H9 (cell line): ENCODE measurements around the gene LGALS8. TPM values are rescaled to one million over a fixed set of nuclear protein-coding genes. Genes with fewer than 3 reads are reported as not detected.

Experiments
- DNase-seq: peaks from one replicate; pipeline ENCODE4 v3.0.0-alpha.2; 2017
- H2AFZ ChIP-seq: one replicate; pipeline ENCODE4 v1.6.1; 2013; ENCODE audit warnings: mild to moderate bottlenecking, low read length, control low read depth, moderate library complexity
- H2AK5ac ChIP-seq: 2 replicates; pipeline ENCODE4 v1.6.1; 2013; ENCODE audit warnings: low read length, control low read depth, mixed read lengths; ENCODE audit not compliant: insufficient read length
- H2BK120ac ChIP-seq: one replicate; pipeline ENCODE4 v1.6.1; 2013; ENCODE audit warnings: low read depth, mild to moderate bottlenecking, low read length, control low read depth, inconsistent platforms; ENCODE audit not compliant: poor library complexity, severe bottlenecking
- H2BK12ac ChIP-seq: 2 replicates; pipeline ENCODE4 v1.6.1; 2013; ENCODE audit warnings: low read length, control low read depth, mixed read lengths, low read depth; ENCODE audit not compliant: insufficient read length
- H2BK15ac ChIP-seq: 2 replicates; pipeline ENCODE4 v1.6.1; 2013; ENCODE audit warnings: low read depth, low read length, control low read depth
- H2BK20ac ChIP-seq: one replicate; pipeline ENCODE4 v1.6.1; 2013; ENCODE audit warnings: low read depth, mild to moderate bottlenecking, low read length, control low read depth, inconsistent platforms; ENCODE audit not compliant: poor library complexity, severe bottlenecking
- H2BK5ac ChIP-seq: 2 replicates; pipeline ENCODE4 v1.6.1; 2013; ENCODE audit warnings: low read length, control low read depth, mixed read lengths; ENCODE audit not compliant: insufficient read length
- H3K14ac ChIP-seq: 2 replicates; pipeline ENCODE4 v1.6.1; 2013; ENCODE audit warnings: low read length, control low read depth; ENCODE audit not compliant: insufficient read depth
- H3K18ac ChIP-seq: 2 replicates; pipeline ENCODE4 v1.6.1; 2013; ENCODE audit warnings: low read depth, mild to moderate bottlenecking, mixed read lengths, low read length, control low read depth; ENCODE audit not compliant: insufficient read length
- H3K23ac ChIP-seq: 2 replicates; pipeline ENCODE4 v1.6.1; 2013; ENCODE audit warnings: low read length, control low read depth, mixed read lengths, low read depth; ENCODE audit not compliant: insufficient read length
- H3K23me2 ChIP-seq: 2 replicates; pipeline ENCODE4 v1.6.1; 2013; ENCODE audit warnings: low read depth, mild to moderate bottlenecking, mixed read lengths, low read length, control low read depth; ENCODE audit not compliant: insufficient read length, poor library complexity, severe bottlenecking
- H3K27ac ChIP-seq: 2 replicates; pipeline ENCODE4 v1.5.1; 2013; ENCODE audit warnings: low read length, control low read depth, mixed read lengths, low read depth; ENCODE audit not compliant: insufficient read length
- H3K27me3 ChIP-seq: 2 replicates; pipeline ENCODE4 v1.6.1; 2013; ENCODE audit warnings: low read length, control low read depth, inconsistent platforms; ENCODE audit not compliant: insufficient read depth
- H3K4ac ChIP-seq: 2 replicates; pipeline ENCODE4 v1.6.1; 2013; ENCODE audit warnings: low read depth, mild to moderate bottlenecking, control low read depth, inconsistent platforms, low read length, moderate library complexity
- H3K4me1 ChIP-seq: 2 replicates; pipeline ENCODE4 v1.6.1; 2013; ENCODE audit warnings: low read length, control low read depth, inconsistent platforms; ENCODE audit not compliant: insufficient read depth
- H3K4me2 ChIP-seq: 2 replicates; pipeline ENCODE4 v1.6.1; 2013; ENCODE audit warnings: low read length, control low read depth, mixed read lengths; ENCODE audit not compliant: insufficient read length, insufficient read depth
- H3K56ac ChIP-seq: 2 replicates; pipeline ENCODE4 v1.6.1; 2013; ENCODE audit warnings: low read depth, mild to moderate bottlenecking, mixed read lengths, low read length, control low read depth; ENCODE audit not compliant: insufficient read length
- H3K79me1 ChIP-seq: 2 replicates; pipeline ENCODE4 v1.6.1; 2013; ENCODE audit warnings: low read depth, mild to moderate bottlenecking, moderate library complexity, low read length, control low read depth, inconsistent platforms; ENCODE audit not compliant: insufficient read depth, poor library complexity, severe bottlenecking
- H3K79me2 ChIP-seq: 2 replicates; pipeline ENCODE4 v1.6.1; 2013; ENCODE audit warnings: low read length, control low read depth, inconsistent platforms; ENCODE audit not compliant: insufficient read depth
- H3K9ac ChIP-seq: 2 replicates; pipeline ENCODE4 v1.6.1; 2013; ENCODE audit warnings: low read length, control low read depth, mixed read lengths; ENCODE audit not compliant: insufficient read length; ENCODE audit errors: extremely low read depth
- H3K9me3 ChIP-seq: one replicate; pipeline ENCODE4 v1.6.1; 2013; ENCODE audit warnings: low read depth, low read length, inconsistent platforms; ENCODE audit not compliant: control insufficient read depth
- H3T11ph ChIP-seq: one replicate; pipeline ENCODE4 v1.6.1; 2013; ENCODE audit warnings: mild to moderate bottlenecking, low read length, control low read depth, inconsistent platforms
- H4K20me1 ChIP-seq: one replicate; pipeline ENCODE4 v1.6.1; 2013; ENCODE audit not compliant: control insufficient read depth, insufficient read length, insufficient read depth
- H4K5ac ChIP-seq: 2 replicates; pipeline ENCODE4 v1.6.1; 2013; ENCODE audit warnings: low read depth, mild to moderate bottlenecking, mixed read lengths, low read length, control low read depth; ENCODE audit not compliant: insufficient read length
- H4K8ac ChIP-seq: replicated peaks from 2 replicates; pipeline ENCODE4 v1.6.1; 2013; ENCODE audit warnings: low read length, control low read depth, mixed read lengths, low read depth; ENCODE audit not compliant: insufficient read length
- H4K91ac ChIP-seq: 2 replicates; pipeline ENCODE4 v1.6.1; 2013; ENCODE audit warnings: low read depth, mild to moderate bottlenecking, moderate library complexity, mixed read lengths, low read length, control low read depth; ENCODE audit not compliant: insufficient read length
- H3K27ac Mint-ChIP-seq, 3 experiments: 2 replicates in 2 of 3; 3 replicates in 1 of 3; pipeline ENCODE4 v1.8.0; 2020 to 2021; ENCODE audit warnings: mixed read lengths in 3 of 3, mild to moderate bottlenecking in 1 of 3, moderate library complexity in 1 of 3
- H3K27me3 Mint-ChIP-seq: 2 replicates; pipeline ENCODE4 v1.8.0; 2021; ENCODE audit warnings: low read depth, mild to moderate bottlenecking, moderate library complexity, mixed read lengths
- H3K36me3 Mint-ChIP-seq, 3 experiments: 2 replicates in 2 of 3; 3 replicates in 1 of 3; pipeline ENCODE4 v1.8.0; 2020 to 2021; ENCODE audit warnings: low read depth in 3 of 3, mixed read lengths in 3 of 3; ENCODE audit not compliant: insufficient read depth in 1 of 3
- H3K4me1 Mint-ChIP-seq, 2 experiments: 2 replicates each; pipeline ENCODE4 v1.8.0; 2020; ENCODE audit warnings: mixed read lengths in 2 of 2
- H3K4me3 Mint-ChIP-seq, 2 experiments: 2 replicates in 1 of 2; 3 replicates in 1 of 2; pipeline ENCODE4 v1.8.0; 2020 to 2021; ENCODE audit warnings: mild to moderate bottlenecking in 2 of 2, mixed read lengths in 2 of 2, moderate library complexity in 1 of 2
- H3K9me3 Mint-ChIP-seq, 2 experiments: 2 replicates in 1 of 2; 3 replicates in 1 of 2; pipeline ENCODE4 v1.8.0; 2020; ENCODE audit warnings: mild to moderate bottlenecking in 2 of 2, mixed read lengths in 2 of 2, moderate library complexity in 1 of 2
- WGBS: extraction: QIAGEN DNeasy Blood & Tissue Kit; methylation state at CpG from one replicate; pipeline ENCODE4 v1.1.7; 2013; ENCODE audit warnings: missing lambda C conversion rate, low lambda C conversion rate, mixed read lengths; ENCODE audit not compliant: insufficient read length; ENCODE audit errors: extremely low coverage; 5-methylcytosine and 5-hydroxymethylcytosine counted together
- total RNA-seq: library from RNA; stranded (reverse); gene quantifications from 2 replicates; pipeline ENCODE4 v1.2.1, GENCODE V29; 2021
- TF ChIP-seq, protein P1 (sequence below): fragments of 200-600 bp; sonication (generic); conservative IDR thresholded peaks from 3 replicates; pipeline ENCODE4 v1.8.0; 2021; ENCODE audit warnings: antibody characterized with exemption, mild to moderate bottlenecking

LGALS8 gene
- total RNA-seq, 1 experiment from 2014 or later, result 14.2 TPM

DNA sequence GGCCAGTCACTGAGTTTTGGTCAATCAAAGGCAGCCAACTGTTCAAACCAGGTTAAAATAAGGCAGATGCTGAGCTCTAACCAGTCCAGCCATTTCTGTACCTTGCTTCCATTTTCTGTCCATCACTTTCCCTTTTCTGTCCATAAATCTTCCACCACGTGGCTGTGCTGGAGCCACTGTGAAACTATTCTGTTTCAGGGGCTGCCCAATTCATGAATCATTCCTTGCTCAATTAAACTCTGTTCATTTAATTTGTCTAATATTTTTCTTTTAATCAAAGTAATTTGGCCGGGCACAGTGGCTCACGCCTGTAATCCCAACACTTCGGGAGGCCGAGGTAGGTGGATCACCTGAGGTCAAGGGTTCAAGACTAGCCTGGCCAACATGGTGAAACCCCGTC is 22.7 kb upstream of the LGALS8 start:
- no peak overlapping the region for H2AK5ac ChIP-seq
- H3K4me3 Mint-ChIP-seq, result no peak overlapping the region
- H3K4me2 ChIP-seq, result no peak overlapping the region
- DNase-seq, result no peak
- no peak overlapping the region for H2BK15ac ChIP-seq
- no peaks in the 10 kb centered on the region for H3K36me3 Mint-ChIP-seq
- TF ChIP-seq, protein P1, sequence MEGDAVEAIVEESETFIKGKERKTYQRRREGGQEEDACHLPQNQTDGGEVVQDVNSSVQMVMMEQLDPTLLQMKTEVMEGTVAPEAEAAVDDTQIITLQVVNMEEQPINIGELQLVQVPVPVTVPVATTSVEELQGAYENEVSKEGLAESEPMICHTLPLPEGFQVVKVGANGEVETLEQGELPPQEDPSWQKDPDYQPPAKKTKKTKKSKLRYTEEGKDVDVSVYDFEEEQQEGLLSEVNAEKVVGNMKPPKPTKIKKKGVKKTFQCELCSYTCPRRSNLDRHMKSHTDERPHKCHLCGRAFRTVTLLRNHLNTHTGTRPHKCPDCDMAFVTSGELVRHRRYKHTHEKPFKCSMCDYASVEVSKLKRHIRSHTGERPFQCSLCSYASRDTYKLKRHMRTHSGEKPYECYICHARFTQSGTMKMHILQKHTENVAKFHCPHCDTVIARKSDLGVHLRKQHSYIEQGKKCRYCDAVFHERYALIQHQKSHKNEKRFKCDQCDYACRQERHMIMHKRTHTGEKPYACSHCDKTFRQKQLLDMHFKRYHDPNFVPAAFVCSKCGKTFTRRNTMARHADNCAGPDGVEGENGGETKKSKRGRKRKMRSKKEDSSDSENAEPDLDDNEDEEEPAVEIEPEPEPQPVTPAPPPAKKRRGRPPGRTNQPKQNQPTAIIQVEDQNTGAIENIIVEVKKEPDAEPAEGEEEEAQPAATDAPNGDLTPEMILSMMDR, result no peak
- no peak overlapping the region for H2BK12ac ChIP-seq
- H3K23ac ChIP-seq, result no peak overlapping the region
- no peak overlapping the region for H3K56ac ChIP-seq
- peaks cover 18 to 26% of the 10 kb centered on the region in 2 experiments for H3K4me1 Mint-ChIP-seq
- no peaks in the 10 kb centered on the region for H4K20me1 ChIP-seq
- no peak overlapping the region for H4K91ac ChIP-seq
- no peak overlapping the region for H2BK120ac ChIP-seq
- no peak overlapping the region for H2BK20ac ChIP-seq
- H3K9ac ChIP-seq, result no peak overlapping the region
- H3K79me1 ChIP-seq, result no peaks in the 10 kb centered on the region
- no peak overlapping the region for H2AFZ ChIP-seq
- H3K27ac Mint-ChIP-seq, result no peak overlapping the region; a peak in 1 of 7 replicates
- H2BK5ac ChIP-seq, result no peak overlapping the region
- no peaks in the 10 kb centered on the region for H3K9me3 Mint-ChIP-seq
- peaks cover 4% of the 10 kb centered on the region for H3K23me2 ChIP-seq
- WGBS, result no CpG with 5 or more reads among the region's 6 CpGs
- no peak overlapping the region for H4K8ac ChIP-seq
- H3K14ac ChIP-seq, result no peak overlapping the region
- H3T11ph ChIP-seq, result no peak overlapping the region
- H3K4me1 ChIP-seq, result no peaks in the 10 kb centered on the region
- H3K9me3 ChIP-seq, result no peaks in the 10 kb centered on the region
- no peak overlapping the region for H3K4ac ChIP-seq
- no peak overlapping the region for H4K5ac ChIP-seq
- H3K27me3 Mint-ChIP-seq, result no peaks in the 10 kb centered on the region
- H3K27ac ChIP-seq, result no peak overlapping the region
- H3K79me2 ChIP-seq, result no peaks in the 10 kb centered on the region
- H3K18ac ChIP-seq, result no peak overlapping the region
- no peaks in the 10 kb centered on the region for H3K27me3 ChIP-seq
